KOPT-K1 (cell line): ENCODE results near the gene SLC8A1.
"Not testable (repeated sequence)": the region's sequence is repeated elsewhere in the genome, so short reads cannot be mapped to it uniquely, and the experiment has no call there.

Experiments used
- H3K27ac ChIP-seq: fragments of 200-600 bp; sonication (generic); 2 replicates; pipeline ENCODE4 v1.5.1; 2016; ENCODE audit warnings: antibody characterized with exemption, mild to moderate bottlenecking, low read depth, low read length; ENCODE audit not compliant: poor library complexity, severe bottlenecking
- H3K36me3 ChIP-seq: fragments of 200-600 bp; sonication (generic); 2 replicates; pipeline ENCODE4 v1.5.1; 2017; ENCODE audit warnings: antibody characterized with exemption, mild to moderate bottlenecking, low read length, moderate library complexity; ENCODE audit not compliant: insufficient read depth
- H3K9me3 ChIP-seq: fragments of 200-600 bp; sonication (generic); 2 replicates; pipeline ENCODE4 v1.5.1; 2017; ENCODE audit warnings: antibody characterized with exemption, low read length, mild to moderate bottlenecking; ENCODE audit not compliant: insufficient read depth, poor library complexity, severe bottlenecking

SLC8A1 gene

GRCh38 chr2:40100676-40101075 lies 351.2 kb downstream of the SLC8A1 start:
- Histone ChIP-seq H3K9me3 (no peaks in the 10 kb centered on the region), H3K27ac (no peak overlapping the region), H3K36me3 (no peaks in the 10 kb centered on the region)

- Histone ChIP-seq H3K27ac (no peak overlapping the region), H3K36me3 (no peaks in the 10 kb centered on the region), H3K9me3 (no peaks in the 10 kb centered on the region)
Observed at GRCh38 chr2:40098786-40099470, 353.0 kb downstream of the SLC8A1 start.

GRCh38 chr2:40097691-40098385 lies 354.1 kb downstream of the SLC8A1 start:
- Histone ChIP-seq H3K9me3 (no peaks in the 10 kb centered on the region), H3K27ac (no peak overlapping the region), H3K36me3 (no peaks in the 10 kb centered on the region)

- no peak overlapping the region for H3K27ac ChIP-seq
- H3K9me3 ChIP-seq: no peaks in the 10 kb centered on the region
- no peaks in the 10 kb centered on the region for H3K36me3 ChIP-seq
Observed at GRCh38 chr2:40096360-40096759, 355.5 kb downstream of the SLC8A1 start.

- no peaks in the 10 kb centered on the region for H3K36me3 ChIP-seq
- H3K9me3 ChIP-seq: no peaks in the 10 kb centered on the region
- H3K27ac ChIP-seq: no peak overlapping the region
Observed at GRCh38 chr2:40095000-40095399, 356.9 kb downstream of the SLC8A1 start.

- H3K36me3 ChIP-seq: no peaks in the 10 kb centered on the region
- no peaks in the 10 kb centered on the region for H3K9me3 ChIP-seq
- H3K27ac ChIP-seq: no peak overlapping the region
Observed at GRCh38 chr2:40094451-40094850, 357.4 kb downstream of the SLC8A1 start.

GRCh38 chr2:40093021-40093675 lies 358.7 kb downstream of the SLC8A1 start:
- Histone ChIP-seq H3K9me3 (no peaks in the 10 kb centered on the region), H3K36me3 (no peaks in the 10 kb centered on the region), H3K27ac (no peak overlapping the region)

GRCh38 chr2:40090044-40090443 lies 361.8 kb downstream of the SLC8A1 start:
- Histone ChIP-seq H3K27ac (no peak overlapping the region), H3K9me3 (no peaks in the 10 kb centered on the region), H3K36me3 (no peaks in the 10 kb centered on the region)

- H3K9me3 ChIP-seq: no peaks in the 10 kb centered on the region
- H3K27ac ChIP-seq: no peak overlapping the region
- H3K36me3 ChIP-seq: no peaks in the 10 kb centered on the region
Observed at GRCh38 chr2:40087927-40088326, 364.0 kb downstream of the SLC8A1 start.

GRCh38 chr2:40087434-40087833 lies 364.5 kb downstream of the SLC8A1 start:
- no peaks in the 10 kb centered on the region for H3K9me3 ChIP-seq
- no peak overlapping the region for H3K27ac ChIP-seq
- H3K36me3 ChIP-seq: no peaks in the 10 kb centered on the region

- no peaks in the 10 kb centered on the region for H3K36me3 ChIP-seq
- H3K9me3 ChIP-seq: no peaks in the 10 kb centered on the region
- no peak overlapping the region for H3K27ac ChIP-seq
Observed at GRCh38 chr2:40085786-40086185, 366.1 kb downstream of the SLC8A1 start.

GRCh38 chr2:40073336-40073735 lies 378.6 kb downstream of the SLC8A1 start:
- H3K36me3 ChIP-seq, H3K9me3 ChIP-seq, H3K27ac ChIP-seq: not testable (repeated sequence)

- H3K36me3 ChIP-seq: no peaks in the 10 kb centered on the region
- H3K9me3 ChIP-seq: peaks cover 8% of the 10 kb centered on the region
- H3K27ac ChIP-seq: no peak overlapping the region
Observed at GRCh38 chr2:40072442-40073232, 379.3 kb downstream of the SLC8A1 start.

GRCh38 chr2:40062381-40062780 lies 389.5 kb downstream of the SLC8A1 start:
- Histone ChIP-seq H3K9me3 (peaks cover 33% of the 10 kb centered on the region), H3K36me3 (no peaks in the 10 kb centered on the region), H3K27ac (no peak overlapping the region)

GRCh38 chr2:40049781-40050180 lies 402.1 kb downstream of the SLC8A1 start:
- H3K9me3 ChIP-seq: no peaks in the 10 kb centered on the region
- no peak overlapping the region for H3K27ac ChIP-seq
- no peaks in the 10 kb centered on the region for H3K36me3 ChIP-seq
